ENCODE results near the gene PCSK4.

Gene PCSK4

GRCh38 chr19:1450735-1451731, 39.1 kb downstream of the PCSK4 start (continued):
- TF ChIP-seq ZNF585B (tag by site-specific recombination; IDR thresholded peaks at IDR 0.05), result no peak
- TF ChIP-seq ZNF184 (tag by site-specific recombination; IDR thresholded peaks at IDR 0.05), result no peak
- no peak for TF ChIP-seq ZNF555 (tag by site-specific recombination; conservative IDR thresholded peaks at IDR 0.05)
- TF ChIP-seq IKZF3 (tag by site-specific recombination; IDR thresholded peaks at IDR 0.05), result peak; percentile 64; the same call in 1 of the 2 replicates
- TF ChIP-seq ZNF138 (tag by site-specific recombination; IDR thresholded peaks at IDR 0.05; ENCODE audit: borderline replicate concordance), result no peak
- TF ChIP-seq ZNF311 (tag by site-specific recombination; IDR thresholded peaks at IDR 0.05; ENCODE audit: borderline replicate concordance), result no peak
- no peak for TF ChIP-seq ZNF544 (tag by site-specific recombination; IDR thresholded peaks at IDR 0.05)
- TF ChIP-seq ZNF37A (tag by site-specific recombination; IDR thresholded peaks at IDR 0.05), result no peak
- TF ChIP-seq PRDM6 (tag by site-specific recombination; IDR thresholded peaks at IDR 0.05), result no peak
- TF ChIP-seq ZNF146 (tag by site-specific recombination; IDR thresholded peaks at IDR 0.05), result no peak
- no peak for TF ChIP-seq ZNF202 (tag by site-specific recombination; IDR thresholded peaks at IDR 0.05; ENCODE audit: borderline replicate concordance)
- TF ChIP-seq, protein P1, sequence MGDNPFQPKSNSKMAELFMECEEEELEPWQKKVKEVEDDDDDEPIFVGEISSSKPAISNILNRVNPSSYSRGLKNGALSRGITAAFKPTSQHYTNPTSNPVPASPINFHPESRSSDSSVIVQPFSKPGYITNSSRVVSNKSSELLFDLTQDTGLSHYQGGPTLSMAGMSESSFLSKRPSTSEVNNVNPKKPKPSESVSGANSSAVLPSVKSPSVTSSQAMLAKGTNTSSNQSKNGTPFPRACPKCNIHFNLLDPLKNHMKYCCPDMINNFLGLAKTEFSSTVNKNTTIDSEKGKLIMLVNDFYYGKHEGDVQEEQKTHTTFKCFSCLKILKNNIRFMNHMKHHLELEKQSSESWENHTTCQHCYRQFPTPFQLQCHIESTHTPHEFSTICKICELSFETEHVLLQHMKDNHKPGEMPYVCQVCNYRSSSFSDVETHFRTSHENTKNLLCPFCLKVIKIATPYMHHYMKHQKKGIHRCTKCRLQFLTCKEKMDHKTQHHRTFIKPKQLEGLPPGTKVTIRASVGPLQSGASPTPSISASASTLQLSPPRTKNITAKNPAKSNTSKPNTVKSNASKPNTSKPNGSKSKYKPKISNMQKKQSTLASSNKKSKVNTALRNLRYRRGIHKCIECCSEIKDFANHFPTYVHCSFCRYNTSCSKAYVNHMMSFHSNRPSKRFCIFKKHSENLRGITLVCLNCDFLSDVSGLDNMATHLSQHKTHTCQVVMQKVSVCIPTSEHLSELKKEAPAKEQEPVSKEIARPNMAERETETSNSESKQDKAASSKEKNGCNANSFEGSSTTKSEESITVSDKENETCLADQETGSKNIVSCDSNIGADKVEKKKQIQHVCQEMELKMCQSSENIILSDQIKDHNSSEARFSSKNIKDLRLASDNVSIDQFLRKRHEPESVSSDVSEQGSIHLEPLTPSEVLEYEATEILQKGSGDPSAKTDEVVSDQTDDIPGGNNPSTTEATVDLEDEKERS (tag by site-specific recombination; IDR thresholded peaks at IDR 0.05), result no peak
- no peak for TF ChIP-seq YY1 (tag by site-specific recombination; IDR thresholded peaks at IDR 0.05)
- TF ChIP-seq ZSCAN30 (tag by site-specific recombination; IDR thresholded peaks at IDR 0.05), result no peak
- TF ChIP-seq, protein P2, sequence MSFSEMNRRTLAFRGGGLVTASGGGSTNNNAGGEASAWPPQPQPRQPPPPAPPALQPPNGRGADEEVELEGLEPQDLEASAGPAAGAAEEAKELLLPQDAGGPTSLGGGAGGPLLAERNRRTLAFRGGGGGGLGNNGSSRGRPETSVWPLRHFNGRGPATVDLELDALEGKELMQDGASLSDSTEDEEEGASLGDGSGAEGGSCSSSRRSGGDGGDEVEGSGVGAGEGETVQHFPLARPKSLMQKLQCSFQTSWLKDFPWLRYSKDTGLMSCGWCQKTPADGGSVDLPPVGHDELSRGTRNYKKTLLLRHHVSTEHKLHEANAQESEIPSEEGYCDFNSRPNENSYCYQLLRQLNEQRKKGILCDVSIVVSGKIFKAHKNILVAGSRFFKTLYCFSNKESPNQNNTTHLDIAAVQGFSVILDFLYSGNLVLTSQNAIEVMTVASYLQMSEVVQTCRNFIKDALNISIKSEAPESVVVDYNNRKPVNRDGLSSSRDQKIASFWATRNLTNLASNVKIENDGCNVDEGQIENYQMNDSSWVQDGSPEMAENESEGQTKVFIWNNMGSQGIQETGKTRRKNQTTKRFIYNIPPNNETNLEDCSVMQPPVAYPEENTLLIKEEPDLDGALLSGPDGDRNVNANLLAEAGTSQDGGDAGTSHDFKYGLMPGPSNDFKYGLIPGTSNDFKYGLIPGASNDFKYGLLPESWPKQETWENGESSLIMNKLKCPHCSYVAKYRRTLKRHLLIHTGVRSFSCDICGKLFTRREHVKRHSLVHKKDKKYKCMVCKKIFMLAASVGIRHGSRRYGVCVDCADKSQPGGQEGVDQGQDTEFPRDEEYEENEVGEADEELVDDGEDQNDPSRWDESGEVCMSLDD (tag by site-specific recombination; IDR thresholded peaks at IDR 0.05), result peak; percentile 44; the same call in 1 of the 2 replicates
- no peak for TF ChIP-seq OVOL3 (tag by site-specific recombination; IDR thresholded peaks at IDR 0.05)
- TF ChIP-seq, protein P3, sequence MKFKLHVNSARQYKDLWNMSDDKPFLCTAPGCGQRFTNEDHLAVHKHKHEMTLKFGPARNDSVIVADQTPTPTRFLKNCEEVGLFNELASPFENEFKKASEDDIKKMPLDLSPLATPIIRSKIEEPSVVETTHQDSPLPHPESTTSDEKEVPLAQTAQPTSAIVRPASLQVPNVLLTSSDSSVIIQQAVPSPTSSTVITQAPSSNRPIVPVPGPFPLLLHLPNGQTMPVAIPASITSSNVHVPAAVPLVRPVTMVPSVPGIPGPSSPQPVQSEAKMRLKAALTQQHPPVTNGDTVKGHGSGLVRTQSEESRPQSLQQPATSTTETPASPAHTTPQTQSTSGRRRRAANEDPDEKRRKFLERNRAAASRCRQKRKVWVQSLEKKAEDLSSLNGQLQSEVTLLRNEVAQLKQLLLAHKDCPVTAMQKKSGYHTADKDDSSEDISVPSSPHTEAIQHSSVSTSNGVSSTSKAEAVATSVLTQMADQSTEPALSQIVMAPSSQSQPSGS (tag by site-specific recombination; IDR thresholded peaks at IDR 0.05; ENCODE audit: low read depth), result no peak
- no peak for TF ChIP-seq PRDM2 (tag by site-specific recombination; IDR thresholded peaks at IDR 0.05; ENCODE audit: borderline replicate concordance)
- TF ChIP-seq ZNF354C (tag by site-specific recombination; IDR thresholded peaks at IDR 0.05; ENCODE audit: borderline replicate concordance, low read depth), result no peak
- TF ChIP-seq ZNF621 (tag by site-specific recombination; IDR thresholded peaks at IDR 0.05), result no peak
- TF ChIP-seq EGR2 (tag by site-specific recombination; IDR thresholded peaks at IDR 0.05; ENCODE audit: low read depth), result no peak
- TF ChIP-seq ZNF776 (tag by site-specific recombination; IDR thresholded peaks at IDR 0.05; ENCODE audit: borderline replicate concordance), result no peak
- no peak for TF ChIP-seq WT1 (tag by site-specific recombination; IDR thresholded peaks at IDR 0.05)
- 0 out of 2 replicates have a peak, but pooled peaks have one; percentile 23 for TF ChIP-seq ZBTB21 (tag by site-specific recombination; IDR thresholded peaks at IDR 0.05)

Measured in HEK293 (cell line).